ENCODE data around the gene ZNF749. TPM values are rescaled to one million over a fixed set of nuclear protein-coding genes. Genes with fewer than 3 reads are reported as not detected.
A peak's percentile ranks its signal among the peaks of the same experiment; 100 is the strongest.

The ZNF749 gene
- total RNA-seq, 1 experiment from 2014 or later: 19.4 TPM

DNA sequence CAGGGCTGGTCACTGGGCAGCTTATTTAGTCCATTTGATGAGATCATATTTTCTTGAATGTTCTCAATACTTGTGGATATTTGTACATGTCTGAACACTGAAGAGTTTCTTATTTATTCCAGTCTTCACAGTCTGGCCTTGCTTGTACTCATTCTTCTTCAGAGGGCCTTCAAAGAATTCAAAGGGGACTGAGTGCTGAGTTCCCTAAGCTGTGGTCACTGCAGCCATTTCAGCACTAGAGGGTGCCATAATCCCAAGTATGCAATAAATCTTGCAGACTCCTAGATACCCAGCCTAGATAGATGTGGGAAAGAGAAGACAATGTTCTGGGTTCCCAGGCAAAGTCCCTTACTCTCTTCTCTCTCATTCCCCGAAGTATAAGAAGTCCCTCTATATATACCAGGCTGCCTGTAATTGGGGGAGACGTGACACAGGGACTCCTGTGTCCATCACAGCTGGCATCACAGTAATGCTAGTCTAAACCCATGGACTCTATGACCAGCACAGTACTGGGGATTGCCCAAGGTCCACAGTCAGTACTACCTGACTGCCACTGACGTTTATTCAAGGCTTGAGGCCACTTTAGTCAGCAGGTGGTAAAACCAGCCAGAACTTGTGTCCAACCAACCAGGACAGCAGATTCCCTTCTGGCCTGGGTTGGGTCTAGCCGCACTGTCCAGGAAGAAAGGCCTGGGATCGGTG, 30.7 kb downstream of the ZNF749 start:
- no peaks in the 10 kb centered on the region for H3K27me3 ChIP-seq (ENCODE audit: insufficient read depth, low read depth)
- no peaks in the 10 kb centered on the region for H3F3A ChIP-seq (ENCODE audit: insufficient read depth, low read depth)
- POLR2A ChIA-PET (ENCODE audit: unreplicated experiment): no interaction called here
- H2AFZ ChIP-seq: no peak overlapping the region
- H3K4me2 ChIP-seq: no peak overlapping the region
- peaks cover 34% of the 10 kb centered on the region for H3K9me3 ChIP-seq (ENCODE audit: insufficient read depth, low read depth)
- CTCF ChIA-PET: no interaction called here
- BruUV-seq (replicated peaks): no TSS peak
- DNase-seq: peak; percentile 14 to 55
- H4K20me1 ChIP-seq (ENCODE audit: insufficient read depth): no peaks in the 10 kb centered on the region
- H3K36me3 ChIP-seq (ENCODE audit: low read depth): peaks cover 9% of the 10 kb centered on the region; the same call in 1 of the 2 replicates
- intact Hi-C loops (cut with micrococcal nuclease; ENCODE audit: unreplicated experiment): no loop called here
- no peak overlapping the region for H3K4me3 ChIP-seq
- no peaks in the 10 kb centered on the region for H3K79me2 ChIP-seq (ENCODE audit: low read depth)
- no peaks in the 10 kb centered on the region for H3K4me1 ChIP-seq (replicated peaks; ENCODE audit: insufficient read depth)
- H3K9me2 ChIP-seq (ENCODE audit: insufficient read depth): no peaks in the 10 kb centered on the region
- no peak overlapping the region for H3K27ac ChIP-seq
- TF ChIP-seq, protein P1, sequence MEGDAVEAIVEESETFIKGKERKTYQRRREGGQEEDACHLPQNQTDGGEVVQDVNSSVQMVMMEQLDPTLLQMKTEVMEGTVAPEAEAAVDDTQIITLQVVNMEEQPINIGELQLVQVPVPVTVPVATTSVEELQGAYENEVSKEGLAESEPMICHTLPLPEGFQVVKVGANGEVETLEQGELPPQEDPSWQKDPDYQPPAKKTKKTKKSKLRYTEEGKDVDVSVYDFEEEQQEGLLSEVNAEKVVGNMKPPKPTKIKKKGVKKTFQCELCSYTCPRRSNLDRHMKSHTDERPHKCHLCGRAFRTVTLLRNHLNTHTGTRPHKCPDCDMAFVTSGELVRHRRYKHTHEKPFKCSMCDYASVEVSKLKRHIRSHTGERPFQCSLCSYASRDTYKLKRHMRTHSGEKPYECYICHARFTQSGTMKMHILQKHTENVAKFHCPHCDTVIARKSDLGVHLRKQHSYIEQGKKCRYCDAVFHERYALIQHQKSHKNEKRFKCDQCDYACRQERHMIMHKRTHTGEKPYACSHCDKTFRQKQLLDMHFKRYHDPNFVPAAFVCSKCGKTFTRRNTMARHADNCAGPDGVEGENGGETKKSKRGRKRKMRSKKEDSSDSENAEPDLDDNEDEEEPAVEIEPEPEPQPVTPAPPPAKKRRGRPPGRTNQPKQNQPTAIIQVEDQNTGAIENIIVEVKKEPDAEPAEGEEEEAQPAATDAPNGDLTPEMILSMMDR (conservative IDR thresholded peaks at IDR 0.05): peak; percentile 75
- no peak for TF ChIP-seq EZH2 (IDR thresholded peaks at IDR 0.05; ENCODE audit: low read depth)

DNA sequence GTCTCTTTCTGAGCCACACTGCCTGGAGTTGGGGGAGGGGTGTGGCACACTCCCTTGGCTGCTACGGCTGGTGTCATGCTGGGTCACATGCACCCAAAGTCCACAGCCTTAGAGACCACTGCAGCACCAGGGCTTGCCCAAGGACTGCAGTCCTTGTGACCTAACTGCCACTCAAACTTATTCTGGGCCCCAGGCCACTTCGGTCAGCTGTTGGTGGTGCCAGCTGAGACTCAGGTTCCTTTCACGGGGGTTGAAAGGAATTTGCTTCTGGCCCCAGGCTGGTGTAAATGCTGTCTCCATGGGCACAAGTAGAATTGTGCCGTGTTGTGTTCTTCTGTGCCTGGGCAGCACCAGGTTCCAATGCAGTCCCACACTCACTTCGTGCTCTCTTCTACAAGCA, 31.4 kb downstream of the ZNF749 start:
- no peak overlapping the region for H3K27ac ChIP-seq
- no peaks in the 10 kb centered on the region for H3K79me2 ChIP-seq (ENCODE audit: low read depth)
- peaks cover 40% of the 10 kb centered on the region for H3K9me3 ChIP-seq (ENCODE audit: insufficient read depth, low read depth)
- H3F3A ChIP-seq (ENCODE audit: insufficient read depth, low read depth): no peaks in the 10 kb centered on the region
- intact Hi-C loops (cut with micrococcal nuclease; ENCODE audit: unreplicated experiment): no loop called here
- no peak for TF ChIP-seq EZH2 (IDR thresholded peaks at IDR 0.05; ENCODE audit: low read depth)
- H3K4me2 ChIP-seq: no peak overlapping the region
- H3K9me2 ChIP-seq (ENCODE audit: insufficient read depth): no peaks in the 10 kb centered on the region
- H3K27me3 ChIP-seq (ENCODE audit: insufficient read depth, low read depth): no peaks in the 10 kb centered on the region
- peaks cover 12% of the 10 kb centered on the region; the same call in 1 of the 2 replicates for H3K36me3 ChIP-seq (ENCODE audit: low read depth)
- BruUV-seq (replicated peaks): no TSS peak
- CTCF ChIA-PET: no interaction called here
- DNase-seq: no peak
- no peaks in the 10 kb centered on the region for H4K20me1 ChIP-seq (ENCODE audit: insufficient read depth)
- POLR2A ChIA-PET (ENCODE audit: unreplicated experiment): no interaction called here
- H2AFZ ChIP-seq: no peak overlapping the region
- no peak overlapping the region for H3K4me3 ChIP-seq
- no peaks in the 10 kb centered on the region for H3K4me1 ChIP-seq (replicated peaks; ENCODE audit: insufficient read depth)

DNA sequence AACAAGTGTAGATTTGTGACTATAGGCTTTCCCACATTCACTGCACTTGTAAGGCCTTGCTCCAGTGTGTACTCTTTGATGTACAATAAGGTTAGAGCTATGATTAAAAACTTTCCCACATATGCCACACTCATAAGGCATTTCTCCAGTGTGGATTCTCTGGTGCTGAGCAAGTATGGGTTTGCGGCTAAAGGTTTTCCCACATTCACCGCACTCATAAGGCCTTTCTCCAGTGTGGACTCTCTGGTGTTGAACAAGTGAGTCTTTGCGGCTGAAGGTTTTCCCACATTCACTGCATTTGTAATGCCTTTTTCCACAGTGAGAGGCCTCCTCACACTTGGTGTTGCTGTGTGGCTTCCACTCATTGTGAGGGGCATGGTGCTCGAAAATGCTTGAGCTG, 38.5 kb downstream of the ZNF749 start:
- no peak overlapping the region; the same call in 1 of the 2 replicates for H3K4me3 ChIP-seq
- TF ChIP-seq, protein P1 (conservative IDR thresholded peaks at IDR 0.05): no peak
- no peak for TF ChIP-seq EZH2 (IDR thresholded peaks at IDR 0.05; ENCODE audit: low read depth)
- no peaks in the 10 kb centered on the region for H3K27me3 ChIP-seq (ENCODE audit: insufficient read depth, low read depth)
- H3K9me2 ChIP-seq (ENCODE audit: insufficient read depth): no peaks in the 10 kb centered on the region
- intact Hi-C loops (cut with micrococcal nuclease; ENCODE audit: unreplicated experiment): no loop called here
- no peaks in the 10 kb centered on the region; the same call in 1 of the 2 replicates for H3K4me1 ChIP-seq (replicated peaks; ENCODE audit: insufficient read depth)
- peaks cover 61% of the 10 kb centered on the region for H3K36me3 ChIP-seq (ENCODE audit: low read depth)
- H3F3A ChIP-seq (ENCODE audit: insufficient read depth, low read depth): peaks cover 6% of the 10 kb centered on the region; the same call in 1 of the 2 replicates
- no peak overlapping the region for H2AFZ ChIP-seq
- peaks cover 81% of the 10 kb centered on the region for H3K9me3 ChIP-seq (ENCODE audit: insufficient read depth, low read depth)
- POLR2A ChIA-PET (ENCODE audit: unreplicated experiment): interaction anchor here (0.6 kb wide), 1 partner anchor 26 kb away, joined by 3 read pairs; the partner anchor contains the start of gene ZNF773
- no TSS peak for BruUV-seq (replicated peaks)
- CTCF ChIA-PET: no interaction called here
- H3K4me2 ChIP-seq: no peak overlapping the region
- H3K27ac ChIP-seq: no peak overlapping the region
- no peaks in the 10 kb centered on the region; the same call in 1 of the 2 replicates for H3K79me2 ChIP-seq (ENCODE audit: low read depth)
- H4K20me1 ChIP-seq (ENCODE audit: insufficient read depth): no peaks in the 10 kb centered on the region
- no peak for DNase-seq

Data from PC-9 (cell line).